ENCODE data around the gene PLEKHA7.
"Not testable (repeated sequence)": the region's sequence is repeated elsewhere in the genome, so short reads cannot be mapped to it uniquely, and the experiment has no call there.

DNA sequence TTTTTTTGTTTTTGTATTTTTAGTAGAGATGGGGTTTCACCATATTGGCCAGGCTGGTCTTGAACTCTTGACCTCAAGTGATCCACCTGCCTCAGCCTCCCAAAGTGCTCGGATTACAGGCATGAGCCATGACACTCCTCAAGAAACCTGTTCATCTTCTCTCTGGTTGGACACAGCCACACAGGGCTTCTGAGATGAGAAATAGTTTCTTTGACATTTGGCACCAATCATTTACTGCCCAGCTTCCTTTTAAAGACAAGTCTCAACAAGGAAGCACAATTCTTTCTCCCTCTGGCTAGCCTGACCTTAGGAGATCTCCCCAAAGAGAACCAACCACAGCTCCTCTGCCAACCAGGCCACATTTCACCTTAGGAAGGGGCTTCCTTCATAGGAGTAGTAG is 14.0 kb downstream of the PLEKHA7 start:
- TF ChIP-seq, protein P1, sequence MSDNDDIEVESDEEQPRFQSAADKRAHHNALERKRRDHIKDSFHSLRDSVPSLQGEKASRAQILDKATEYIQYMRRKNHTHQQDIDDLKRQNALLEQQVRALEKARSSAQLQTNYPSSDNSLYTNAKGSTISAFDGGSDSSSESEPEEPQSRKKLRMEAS (IDR thresholded peaks at IDR 0.05; ENCODE audit: low read depth, low read length): not testable (repeated sequence)
- TF ChIP-seq, protein P2, sequence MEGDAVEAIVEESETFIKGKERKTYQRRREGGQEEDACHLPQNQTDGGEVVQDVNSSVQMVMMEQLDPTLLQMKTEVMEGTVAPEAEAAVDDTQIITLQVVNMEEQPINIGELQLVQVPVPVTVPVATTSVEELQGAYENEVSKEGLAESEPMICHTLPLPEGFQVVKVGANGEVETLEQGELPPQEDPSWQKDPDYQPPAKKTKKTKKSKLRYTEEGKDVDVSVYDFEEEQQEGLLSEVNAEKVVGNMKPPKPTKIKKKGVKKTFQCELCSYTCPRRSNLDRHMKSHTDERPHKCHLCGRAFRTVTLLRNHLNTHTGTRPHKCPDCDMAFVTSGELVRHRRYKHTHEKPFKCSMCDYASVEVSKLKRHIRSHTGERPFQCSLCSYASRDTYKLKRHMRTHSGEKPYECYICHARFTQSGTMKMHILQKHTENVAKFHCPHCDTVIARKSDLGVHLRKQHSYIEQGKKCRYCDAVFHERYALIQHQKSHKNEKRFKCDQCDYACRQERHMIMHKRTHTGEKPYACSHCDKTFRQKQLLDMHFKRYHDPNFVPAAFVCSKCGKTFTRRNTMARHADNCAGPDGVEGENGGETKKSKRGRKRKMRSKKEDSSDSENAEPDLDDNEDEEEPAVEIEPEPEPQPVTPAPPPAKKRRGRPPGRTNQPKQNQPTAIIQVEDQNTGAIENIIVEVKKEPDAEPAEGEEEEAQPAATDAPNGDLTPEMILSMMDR (IDR thresholded peaks at IDR 0.05; ENCODE audit: low read depth, low read length): not testable (repeated sequence)
- TF ChIP-seq POLR2A (IDR thresholded peaks at IDR 0.05; ENCODE audit: extremely low read depth, insufficient read length); MYC (IDR thresholded peaks at IDR 0.05; ENCODE audit: low read depth, low read length): not testable (repeated sequence)
